GM12891 (cell line): ENCODE results near the gene ANO10.

ENCODE experiments used
- PAX5 ChIP-seq: IDR thresholded peaks from 2 replicates; pipeline ENCODE4 v1.6.1; 2011; ENCODE audit warnings: low read length, moderate library complexity, mild to moderate bottlenecking; ENCODE audit not compliant: insufficient read depth, severe bottlenecking
- POLR2A ChIP-seq: IDR thresholded peaks from 2 replicates; pipeline ENCODE4 v1.6.1; 2011; ENCODE audit warnings: low read depth, low read length, control low read depth
- POLR2AphosphoS5 ChIP-seq: IDR thresholded peaks from 2 replicates; pipeline ENCODE4 v1.6.1; 2011; ENCODE audit warnings: low read depth, low read length, control low read depth
- SPI1 ChIP-seq: IDR thresholded peaks from 2 replicates; pipeline ENCODE4 v1.6.1; 2011; ENCODE audit warnings: low read depth, low read length, control low read depth
- TAF1 ChIP-seq: IDR thresholded peaks from 2 replicates; pipeline ENCODE4 v1.6.1; 2011; ENCODE audit warnings: low read depth, low read length, control low read depth

GRCh38 chr3:43497905-43498365, 123.9 kb downstream of the ANO10 start:
- TF ChIP-seq POLR2A (no peak), POLR2AphosphoS5 (no peak), SPI1 (no peak), TAF1 (no peak), PAX5 (no peak)
